ELF-1 (cell line): ENCODE data around the gene ACBD4.

ENCODE experiments used
- DNase-seq: peaks from one replicate; pipeline ENCODE4 v3.0.0-alpha.2; 2016; ENCODE audit warnings: low read depth, low spot score

Gene ACBD4

DNA sequence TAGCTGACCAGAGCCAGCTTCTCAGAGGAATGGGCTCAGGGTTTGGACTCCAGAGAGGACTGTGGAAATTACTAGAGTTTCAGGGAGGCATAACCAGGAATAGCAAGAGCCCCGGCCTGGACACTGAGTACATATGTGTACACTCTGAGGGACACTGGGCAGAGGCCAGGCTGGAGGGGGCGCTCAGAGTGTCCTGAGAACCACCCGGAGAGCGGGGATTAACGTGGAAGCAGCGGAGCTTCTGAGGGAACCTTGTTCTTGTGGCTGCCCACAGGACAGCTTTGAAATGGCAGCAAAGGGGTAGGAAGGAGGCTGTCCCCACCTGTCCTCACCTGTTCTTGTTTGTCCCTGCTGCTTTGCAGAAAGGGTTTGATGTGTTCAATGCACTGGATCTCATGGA lies 31.0 kb upstream of the ACBD4 start:
- DNase-seq = no peak

DNA sequence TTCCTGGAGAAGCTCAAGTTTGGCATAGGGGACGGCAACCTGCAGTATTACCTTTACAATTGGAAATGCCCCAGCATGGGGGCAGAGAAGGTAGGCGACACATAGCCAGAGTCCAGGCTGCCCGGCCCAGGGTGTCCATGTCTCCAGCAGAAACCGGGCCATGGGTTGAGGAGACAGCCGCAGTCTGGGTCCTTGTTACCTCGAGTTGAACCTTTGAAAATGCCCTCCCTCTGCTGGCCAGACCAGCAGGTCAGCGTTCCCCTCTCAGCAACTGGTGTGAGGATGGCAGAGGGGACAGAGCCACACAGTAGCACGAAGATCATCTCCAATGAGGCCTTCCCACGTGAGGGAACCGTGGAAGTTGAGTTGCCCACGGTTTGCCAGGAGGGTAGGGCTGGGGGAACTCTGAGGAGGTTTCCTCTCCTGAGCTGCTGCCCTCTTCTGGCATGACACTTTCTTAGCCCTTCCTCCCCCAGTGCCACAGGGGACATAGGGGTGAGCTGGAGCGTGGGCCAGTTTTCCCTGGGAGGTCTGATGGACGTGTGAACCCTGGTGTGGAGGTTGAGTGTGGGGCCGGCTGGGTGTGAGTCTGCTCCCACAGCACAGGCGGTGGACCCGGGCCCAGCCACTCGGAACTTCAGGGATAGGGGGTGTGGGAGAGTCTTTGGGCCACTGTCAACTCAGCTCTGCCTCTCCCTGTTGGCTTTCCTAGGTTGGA lies 30.4 kb upstream of the ACBD4 start:
- DNase-seq = no peak

DNA sequence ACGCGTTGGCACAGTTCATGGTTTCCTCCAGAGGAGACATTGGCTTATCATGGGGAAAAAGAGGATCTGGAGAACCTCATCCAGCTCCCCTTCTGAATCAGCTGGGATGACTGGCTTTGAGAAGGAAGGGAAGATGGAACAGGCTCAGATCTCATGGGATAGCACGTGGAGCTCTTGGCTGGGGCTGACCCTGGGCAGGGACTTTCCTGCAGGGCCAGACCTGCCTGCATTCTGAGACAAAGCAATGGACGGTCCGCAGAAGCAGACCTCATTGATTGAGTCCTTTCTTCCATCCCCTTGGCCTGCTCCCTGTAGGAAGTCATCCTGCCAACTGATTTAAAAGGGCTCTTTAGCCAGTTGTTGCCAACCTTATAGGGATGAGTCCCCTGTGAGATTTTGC lies 29.4 kb upstream of the ACBD4 start:
- no peak for DNase-seq

DNA sequence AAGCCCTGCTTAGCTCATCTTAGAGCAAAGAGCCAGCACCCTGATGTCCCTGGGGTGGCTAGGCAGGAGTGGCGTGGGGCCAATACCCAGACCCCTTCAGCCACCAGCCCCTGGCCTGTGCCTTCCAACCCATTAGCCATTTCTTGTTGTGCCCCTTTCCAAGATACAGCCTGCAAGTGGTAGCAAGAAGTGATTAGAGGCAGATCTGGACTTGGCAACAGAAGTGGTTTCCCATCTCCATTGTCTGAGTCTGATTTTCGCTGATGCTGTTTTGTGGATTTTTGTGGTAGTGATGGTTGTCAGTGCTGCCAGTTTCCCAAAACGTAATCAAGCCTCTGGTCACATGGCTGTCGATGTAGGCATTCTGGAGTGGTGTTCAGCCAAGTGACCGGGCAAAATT lies 28.9 kb upstream of the ACBD4 start:
- no peak for DNase-seq

DNA sequence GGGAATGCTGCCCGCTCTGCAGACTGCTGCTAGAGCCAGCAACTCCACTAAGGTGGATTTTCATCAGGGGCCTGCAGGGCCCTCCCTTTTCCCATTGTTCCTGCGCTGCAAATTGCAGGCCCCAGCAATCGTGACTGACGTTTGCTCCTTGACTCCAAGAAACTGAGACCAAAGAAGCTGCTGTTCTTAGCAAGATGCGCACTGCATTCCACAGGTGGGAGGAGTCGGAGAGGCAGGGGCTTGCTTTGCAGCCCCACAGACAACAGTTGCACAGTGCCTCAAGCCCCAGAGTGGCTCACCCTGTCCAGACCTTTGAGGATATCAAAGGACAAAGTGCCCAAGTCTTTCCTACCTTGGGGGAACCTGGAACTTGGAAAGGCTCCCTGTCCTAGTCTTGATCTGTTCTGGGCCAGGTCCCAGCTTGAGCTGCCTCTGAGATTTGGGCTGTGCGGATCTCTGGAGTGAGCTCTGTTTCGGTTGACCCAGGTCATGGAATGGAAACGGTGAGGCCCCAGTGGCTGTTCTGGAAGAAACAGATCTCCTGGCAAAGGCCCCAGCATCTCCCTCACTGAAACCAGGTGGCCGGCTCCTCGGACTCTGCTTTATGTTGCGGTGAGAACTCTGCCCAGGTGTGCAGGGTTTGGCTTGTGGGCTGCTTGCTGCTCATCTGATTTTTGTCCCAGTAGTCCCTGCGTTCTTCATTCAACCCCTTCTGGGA lies 28.0 kb upstream of the ACBD4 start:
- peak; percentile 74 for DNase-seq

DNA sequence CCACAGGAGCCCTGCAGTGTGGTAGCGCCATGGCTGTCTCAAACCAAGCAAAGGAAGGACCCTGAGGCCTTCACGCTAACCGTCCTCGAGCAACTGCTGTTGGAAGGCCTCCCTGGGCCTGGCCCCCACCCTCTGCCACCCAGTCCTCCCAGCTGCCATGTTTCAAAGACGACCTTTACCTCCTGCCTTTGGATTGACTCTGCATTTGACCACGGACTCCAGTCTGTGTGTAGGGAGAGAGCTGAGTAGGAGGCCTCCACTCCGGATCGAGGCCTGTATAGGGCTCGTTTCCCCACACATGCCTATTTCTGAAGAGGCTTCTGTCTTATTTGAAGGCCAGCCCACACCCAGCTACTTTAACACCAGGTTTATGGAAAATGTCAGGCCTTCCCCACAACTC lies 27.4 kb upstream of the ACBD4 start:
- no peak for DNase-seq

DNA sequence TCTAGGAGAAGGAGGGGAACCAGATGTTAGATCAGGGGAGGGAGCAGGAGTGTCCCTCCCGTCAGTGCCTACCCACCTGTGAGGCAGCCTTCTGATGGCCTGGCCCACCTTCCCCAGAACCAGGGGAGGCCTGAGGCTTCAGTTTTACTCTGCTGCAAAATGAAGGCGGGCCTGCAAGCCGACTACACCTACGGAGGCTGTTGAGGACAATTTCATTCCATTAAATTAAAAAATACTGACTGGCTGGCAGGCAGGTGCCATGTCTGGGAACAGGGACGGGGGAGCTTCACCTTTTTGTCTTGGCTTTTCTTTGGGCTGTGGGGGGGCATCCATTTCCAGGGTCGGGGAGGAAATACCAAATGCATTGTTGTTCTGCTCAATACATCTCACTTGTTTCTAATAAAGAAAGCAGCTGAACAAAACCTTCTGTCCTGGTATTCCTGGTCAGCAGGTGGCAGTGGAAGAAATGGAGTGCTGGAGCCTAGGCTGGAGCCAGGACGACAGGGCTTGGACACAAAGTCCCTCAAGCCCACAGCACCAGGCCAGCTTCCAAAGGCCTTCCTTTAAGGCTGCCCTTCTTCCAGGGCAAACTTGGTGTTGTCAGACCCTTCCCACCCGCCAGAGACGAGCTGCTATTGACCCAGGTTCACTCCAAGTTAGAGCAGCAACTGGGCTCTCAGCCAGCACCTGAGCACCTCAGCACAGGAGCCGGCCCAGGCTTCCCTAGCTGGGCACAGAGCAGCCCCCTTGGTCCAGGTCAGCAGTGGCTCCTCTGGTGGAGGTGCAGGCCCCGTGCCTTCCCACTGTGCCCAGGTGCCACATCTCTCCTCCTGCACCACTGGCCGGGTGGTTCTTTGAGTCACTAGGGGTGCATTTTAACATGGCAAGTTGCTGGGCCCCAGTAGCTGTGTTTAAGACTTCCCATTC lies 26.6 kb upstream of the ACBD4 start:
- no peak for DNase-seq

DNA sequence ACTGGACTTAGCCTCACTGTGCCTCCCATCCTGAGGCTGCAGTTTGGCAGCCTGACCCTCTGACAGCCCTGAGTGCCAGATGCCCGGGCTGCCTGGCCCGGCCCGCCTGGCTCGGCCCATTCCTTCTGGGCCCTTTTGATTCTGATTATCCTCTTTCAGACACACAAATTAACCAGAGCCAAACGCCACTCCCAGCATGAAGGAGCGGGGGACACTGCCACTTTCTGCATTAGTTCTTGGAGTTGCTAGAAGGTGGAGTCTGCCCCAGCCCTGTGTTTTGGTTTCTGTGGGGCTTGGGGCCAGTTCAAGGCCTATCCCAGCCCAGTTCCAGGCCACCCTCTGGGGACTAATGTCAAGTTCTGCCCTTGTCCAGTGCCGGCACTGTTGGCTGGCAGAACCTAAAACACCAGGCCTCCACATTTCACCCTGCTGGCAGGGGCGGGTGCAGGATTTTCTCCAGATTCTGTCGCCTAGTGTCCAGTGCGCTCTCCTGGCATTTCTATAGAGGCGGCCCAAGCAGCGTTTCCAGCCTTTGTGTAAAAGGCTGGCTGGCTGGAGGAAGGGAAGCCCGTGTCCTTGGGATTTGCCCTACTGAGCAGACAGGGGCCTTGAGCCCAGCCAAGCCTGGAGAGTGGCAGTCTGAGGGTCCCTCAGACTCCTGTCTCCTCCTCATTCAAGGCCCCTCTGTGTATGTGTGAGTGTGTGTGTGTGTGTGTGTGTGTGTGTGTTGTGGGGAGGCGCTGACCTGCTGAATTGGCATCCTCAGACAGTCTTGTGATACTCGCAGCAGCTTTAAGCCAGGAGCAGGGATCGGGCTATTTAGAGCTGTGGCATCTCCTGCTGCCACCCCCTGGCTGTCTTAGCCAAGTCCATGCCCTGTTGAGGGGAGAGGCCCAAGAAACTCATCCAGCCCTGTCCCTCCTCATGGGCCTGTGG lies 24.5 kb upstream of the ACBD4 start:
- no peak for DNase-seq

DNA sequence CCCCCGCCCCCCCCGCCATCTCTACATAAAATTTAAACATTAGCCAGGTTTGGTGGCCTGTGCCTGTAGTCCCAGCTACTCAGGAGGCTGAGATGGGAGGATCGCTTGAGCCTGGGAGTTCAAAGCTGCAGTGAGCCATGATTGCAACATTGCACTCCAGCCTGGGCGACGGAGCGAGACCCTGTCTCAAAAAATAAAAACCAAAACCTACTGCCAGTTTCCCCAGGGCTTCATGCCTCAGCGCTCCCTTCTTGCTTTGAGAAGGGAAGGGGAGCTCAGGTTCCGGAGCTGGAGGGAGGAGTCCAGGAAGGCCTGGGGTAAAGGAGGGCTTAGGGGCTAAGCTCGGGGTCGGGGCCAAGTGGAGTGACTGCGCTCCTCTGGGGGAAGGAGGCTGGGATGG lies 23.6 kb upstream of the ACBD4 start:
- no peak for DNase-seq

DNA sequence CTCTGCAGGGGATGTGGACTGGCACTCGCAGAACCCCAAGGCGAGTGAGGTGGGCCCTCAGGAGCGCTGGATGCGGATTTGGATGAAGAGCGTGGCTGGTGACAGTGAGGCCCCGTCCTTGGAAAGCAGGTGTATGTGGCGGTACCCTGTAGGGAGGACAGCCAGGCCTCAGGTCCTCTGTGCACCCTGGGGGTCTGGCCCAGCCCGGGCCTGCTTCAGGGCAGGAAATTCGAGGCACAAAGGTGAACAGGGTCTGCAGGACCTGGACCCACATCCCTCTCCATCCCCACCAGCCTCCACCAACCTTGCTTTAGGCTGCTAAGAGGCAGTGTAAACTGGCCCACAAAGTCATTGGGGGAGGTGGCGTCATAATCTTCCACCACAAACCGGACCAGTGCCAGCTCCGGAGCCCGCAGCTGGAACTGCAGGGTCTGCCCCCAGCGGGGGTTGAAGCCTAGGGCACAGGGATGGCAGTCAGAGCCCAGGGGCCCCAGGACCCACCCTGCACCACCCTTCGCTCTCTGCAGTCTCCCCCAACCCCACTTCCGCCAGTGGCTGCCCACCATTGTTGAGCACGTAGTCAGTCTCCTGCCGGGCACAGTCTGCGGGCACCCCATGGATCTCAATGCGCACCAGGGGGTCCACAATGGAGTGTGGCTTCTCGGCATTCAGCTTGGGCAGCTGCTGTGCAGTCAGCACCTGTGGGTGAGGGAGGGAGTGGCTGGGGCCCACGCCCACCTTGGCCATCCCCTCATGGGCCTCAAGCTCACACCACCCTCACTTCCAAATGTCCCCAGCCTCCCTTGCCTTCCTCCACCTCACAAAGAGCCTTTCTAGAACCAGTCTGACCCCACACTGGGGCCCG lies 22.7 kb upstream of the ACBD4 start:
- no peak for DNase-seq

DNA sequence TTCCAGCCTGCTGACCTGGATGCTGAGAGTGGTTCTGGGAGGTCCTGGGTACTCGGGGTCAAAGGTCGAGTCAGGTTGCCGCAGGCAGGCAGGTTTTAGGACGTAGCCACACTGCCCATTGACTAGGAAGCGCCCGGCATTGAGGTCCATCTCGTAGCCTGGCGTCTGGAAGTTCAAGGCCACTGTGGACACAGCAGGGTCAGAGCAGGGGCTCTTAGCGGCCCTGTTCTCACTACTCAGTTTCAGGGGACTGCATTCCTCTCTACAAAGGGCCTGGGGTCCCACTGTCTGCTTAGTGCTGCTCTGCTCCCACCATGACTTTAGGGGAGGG lies 22.1 kb upstream of the ACBD4 start:
- DNase-seq = no peak

DNA sequence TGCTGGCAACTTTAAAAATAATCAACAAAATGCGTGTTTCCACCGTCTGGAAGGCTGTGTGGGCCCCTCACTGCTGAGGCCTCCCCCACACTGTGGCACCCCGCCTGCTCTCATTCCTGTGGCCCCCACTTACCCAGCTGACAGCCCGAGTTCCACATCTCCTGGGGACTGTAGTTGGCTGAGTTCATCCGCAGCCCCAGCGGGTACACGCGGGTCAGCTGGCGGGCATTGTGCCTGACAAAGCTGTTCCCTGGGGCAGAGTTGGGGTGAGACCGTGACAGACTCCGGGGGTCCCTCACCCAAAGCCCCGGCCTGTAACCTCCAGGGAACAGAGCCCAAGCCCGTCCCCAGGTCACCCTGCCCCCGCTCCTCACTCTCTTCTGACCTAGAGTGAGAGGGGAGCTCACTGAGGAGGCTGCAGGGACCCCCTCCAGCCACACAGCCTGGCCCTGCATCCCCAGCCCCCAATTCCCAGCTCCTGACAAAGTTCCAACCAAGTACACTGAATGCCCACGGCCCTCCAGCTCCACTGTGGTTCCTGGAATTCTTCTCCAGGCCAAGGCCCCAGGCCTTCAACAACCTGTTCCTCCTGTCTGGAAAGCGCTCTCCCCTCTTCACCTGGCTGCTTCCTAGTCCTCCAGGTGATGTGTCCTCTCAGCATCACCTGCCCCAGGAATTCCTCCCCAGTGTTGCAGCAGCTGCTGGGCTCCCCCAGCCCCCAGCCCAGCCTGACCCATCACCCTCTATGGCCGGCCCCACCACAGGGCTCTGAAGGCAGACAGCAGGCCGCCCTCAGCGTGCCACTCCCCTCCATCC lies 21.2 kb upstream of the ACBD4 start:
- DNase-seq = peak; percentile 79

DNA sequence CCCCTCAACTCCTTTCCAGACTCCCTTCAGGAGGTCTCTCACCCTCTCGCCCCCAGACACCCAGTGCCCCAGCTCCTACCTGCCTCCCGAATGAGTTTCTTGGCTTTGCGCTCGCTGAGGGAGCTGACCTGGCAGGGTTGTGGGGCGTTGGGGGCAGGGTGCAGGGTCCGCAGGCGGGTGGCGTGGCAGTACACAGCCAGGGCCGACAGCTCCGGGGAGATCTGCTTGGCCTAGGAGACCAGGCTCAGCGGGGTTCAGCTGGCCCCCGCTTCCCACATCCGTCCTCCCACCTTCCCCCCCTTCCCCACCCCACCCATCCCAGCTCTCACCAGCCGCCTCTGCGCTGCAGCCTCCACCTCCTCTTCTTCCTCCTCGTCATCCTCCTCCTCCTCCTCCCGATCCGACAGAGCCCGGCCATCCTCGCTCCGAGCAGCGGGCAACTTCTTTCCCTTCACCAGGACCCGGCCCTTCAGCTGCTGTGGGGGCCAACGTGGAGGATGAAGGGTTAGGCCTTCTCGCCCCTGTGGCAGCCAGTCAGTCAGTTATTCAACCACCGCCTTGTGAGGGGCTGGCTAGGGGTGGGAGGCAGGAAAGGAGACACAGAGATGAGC lies 20.4 kb upstream of the ACBD4 start:
- no peak for DNase-seq

DNA sequence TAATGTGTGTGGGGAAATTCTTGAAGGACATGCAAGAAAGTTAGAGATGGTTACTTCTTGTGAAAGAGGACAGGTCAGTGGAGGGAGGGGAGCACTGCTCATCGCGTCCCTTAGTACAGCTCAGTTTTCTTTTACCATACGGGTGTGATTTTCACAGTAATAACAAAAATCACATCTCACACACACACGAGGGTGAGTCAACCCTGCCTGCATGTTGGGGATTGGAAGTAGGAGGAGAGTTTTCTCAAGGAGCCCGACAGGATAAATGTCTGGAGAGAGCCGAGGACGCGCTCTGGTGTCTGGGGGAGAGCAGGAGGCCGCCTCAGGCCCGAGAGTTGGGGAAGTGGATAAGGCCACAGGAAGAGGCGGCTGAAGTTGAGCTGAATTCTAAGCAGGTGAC lies 19.6 kb upstream of the ACBD4 start:
- DNase-seq = no peak

DNA sequence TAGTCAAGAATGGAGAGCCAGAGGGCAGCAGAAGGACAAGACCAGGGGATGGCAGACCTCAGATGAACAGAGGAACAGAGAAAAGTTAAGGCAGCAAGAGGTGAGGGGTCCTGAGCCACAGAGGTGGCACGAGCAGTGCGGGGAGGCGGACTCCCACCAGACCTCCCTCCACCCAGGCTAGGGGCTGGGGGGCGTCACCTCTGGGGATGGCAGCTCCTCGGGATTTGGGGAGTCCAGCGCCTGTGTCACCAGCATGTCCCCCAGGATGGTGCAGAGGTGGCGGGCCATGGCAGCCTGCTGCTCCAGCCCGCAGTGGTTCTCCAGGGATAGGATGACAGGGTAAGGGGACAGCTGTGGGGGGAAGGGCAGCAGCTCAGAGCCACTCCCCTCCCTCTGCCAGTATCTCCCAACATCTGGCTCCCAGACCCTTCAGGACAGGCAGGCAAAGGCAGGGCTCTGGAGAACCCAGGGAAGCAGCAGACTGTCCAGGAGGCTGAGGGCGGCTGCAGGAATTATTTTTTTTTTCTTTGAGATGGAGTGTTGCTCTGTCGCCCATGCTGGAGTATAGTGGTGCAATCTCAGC lies 19.0 kb upstream of the ACBD4 start:
- DNase-seq = peak; percentile 40

DNA sequence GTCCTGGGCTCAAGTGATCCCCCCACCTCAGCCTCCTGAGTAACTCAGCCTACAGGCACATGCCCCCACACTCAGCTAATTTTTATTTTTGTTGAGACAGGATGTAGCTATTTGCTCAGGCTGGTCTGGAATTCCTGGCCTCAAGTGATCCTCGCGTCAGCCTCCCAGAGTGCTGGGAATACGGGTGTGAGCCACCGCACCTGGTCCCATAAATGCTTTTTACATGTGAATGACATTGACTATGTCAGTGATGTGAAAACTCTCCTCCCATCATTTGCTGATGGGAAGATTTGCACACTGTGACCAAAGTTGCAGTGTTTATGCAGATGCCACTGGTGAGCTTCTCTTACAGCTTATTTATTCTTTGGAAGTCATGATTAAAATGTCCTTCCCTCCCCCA lies 18.2 kb upstream of the ACBD4 start:
- no peak for DNase-seq

DNA sequence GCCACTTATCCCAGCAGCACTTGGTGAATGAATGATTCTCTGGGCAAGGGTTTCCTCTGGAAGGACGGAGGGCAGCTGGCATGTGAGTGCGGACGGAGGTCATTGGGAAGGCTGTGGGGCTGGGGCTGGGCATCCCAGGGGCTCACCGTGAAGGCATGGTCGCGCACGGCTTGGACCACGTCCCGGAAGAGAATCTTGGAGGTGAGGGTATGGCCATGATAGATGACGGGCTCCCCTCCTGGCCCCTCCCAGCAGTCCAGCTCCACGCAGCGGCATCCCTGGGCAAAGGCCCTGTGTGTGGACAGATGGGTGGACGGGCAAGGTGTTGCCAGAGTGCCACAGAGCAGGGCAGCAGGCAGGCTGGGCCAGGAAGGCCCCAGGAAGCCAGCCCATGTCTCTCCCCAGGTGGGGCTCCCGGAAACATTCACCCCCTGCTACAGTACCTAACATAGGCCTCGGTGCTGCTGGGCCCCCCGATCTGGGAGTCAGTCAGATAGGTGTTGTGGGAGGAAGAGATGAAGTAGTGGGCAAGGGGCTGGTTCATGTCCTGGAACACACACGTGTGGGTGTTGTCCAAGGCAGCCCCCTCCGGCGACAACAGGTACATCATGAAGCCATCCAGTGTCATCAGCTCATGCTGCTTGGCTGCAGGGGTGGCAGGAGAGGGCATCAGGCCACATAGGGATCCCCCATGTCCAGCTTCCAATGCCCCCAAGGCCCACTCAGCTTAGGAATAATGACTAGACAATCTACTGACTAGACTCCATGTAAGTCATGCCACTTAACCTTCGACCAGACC lies 17.4 kb upstream of the ACBD4 start:
- DNase-seq = no peak

DNA sequence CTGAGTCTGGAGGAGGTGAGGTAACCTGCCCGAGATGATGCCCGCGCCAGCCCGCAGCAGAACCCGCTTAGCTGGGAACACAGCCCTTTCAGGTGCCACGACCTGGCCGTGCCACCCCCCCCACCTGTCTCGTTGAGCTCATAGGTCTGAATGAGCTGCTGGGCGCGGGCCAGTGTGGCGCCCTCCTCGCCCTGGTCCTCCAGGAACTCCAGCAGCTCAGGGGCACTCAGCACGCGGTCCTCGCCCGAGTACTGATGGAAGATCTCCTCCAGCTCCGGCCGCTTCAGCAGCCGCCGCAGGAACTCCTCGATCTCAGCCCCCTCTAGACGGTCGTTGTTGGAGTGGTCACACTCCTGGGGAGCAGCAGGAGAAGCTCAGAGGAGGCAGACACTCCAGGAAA lies 16.8 kb upstream of the ACBD4 start:
- DNase-seq = no peak
